ENCODE measurements around the gene BACH2.
"Not testable (repeated sequence)": the region's sequence is repeated elsewhere in the genome, so short reads cannot be mapped to it uniquely, and the experiment has no call there.

BACH2 gene

DNA sequence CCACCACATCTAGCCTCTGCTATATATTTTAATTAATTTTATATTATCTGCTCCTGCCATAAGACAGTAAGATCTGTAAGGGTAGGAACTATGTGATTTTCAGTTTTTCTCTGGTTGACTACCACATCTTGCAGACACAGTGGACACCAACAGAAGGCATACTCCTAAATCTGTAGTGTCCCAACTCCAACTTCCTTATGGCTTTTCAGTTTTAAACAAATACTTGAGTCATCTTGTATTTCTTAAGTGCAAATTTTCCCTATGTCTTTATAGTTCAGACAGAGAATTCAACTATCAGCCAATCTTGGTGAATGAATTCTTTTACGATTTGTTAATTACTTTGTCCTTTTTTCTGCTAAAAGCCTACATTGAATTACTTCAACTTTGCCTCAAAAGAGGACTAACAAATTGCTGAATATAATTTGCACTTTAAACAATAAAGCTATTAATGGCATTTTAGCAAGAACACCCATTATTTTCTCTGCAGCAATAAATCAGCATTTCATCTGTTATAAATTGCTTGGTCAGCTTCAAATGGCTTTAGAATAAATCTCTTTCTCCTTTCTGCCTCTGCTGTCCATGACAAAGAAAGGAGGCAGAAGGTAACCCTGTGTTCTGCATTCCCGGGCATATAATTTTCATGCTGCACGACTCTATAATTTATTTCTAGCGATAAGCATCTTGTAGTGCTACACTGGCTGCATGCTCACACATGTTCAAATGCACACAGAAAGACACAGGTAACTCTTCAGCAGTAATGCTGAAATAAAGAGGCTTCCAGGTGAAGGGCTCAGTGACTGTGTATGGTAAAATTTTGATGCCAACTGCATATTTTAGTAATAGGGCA, 144.8 kb downstream of the BACH2 start:
- DNase-seq = no peak

DNA sequence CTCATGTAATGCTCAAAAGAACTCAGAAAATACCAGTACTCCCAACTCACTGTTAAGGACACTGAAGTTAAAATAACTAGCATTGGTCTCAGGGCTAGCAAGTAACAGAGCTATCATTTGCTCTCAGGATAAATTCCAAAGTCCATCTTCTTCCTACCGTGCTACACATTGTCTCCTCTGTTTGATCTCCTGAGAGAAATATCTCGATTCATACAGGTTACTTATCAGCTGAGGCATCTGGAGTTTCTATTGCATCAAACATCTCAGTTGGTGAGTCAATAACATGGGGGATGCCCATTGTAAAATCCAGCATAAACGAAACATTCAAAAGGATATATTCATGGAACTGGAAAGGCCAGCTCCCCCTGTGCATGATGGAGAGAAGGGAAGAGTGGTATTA, 147.4 kb downstream of the BACH2 start:
- DNase-seq = no peak

DNA sequence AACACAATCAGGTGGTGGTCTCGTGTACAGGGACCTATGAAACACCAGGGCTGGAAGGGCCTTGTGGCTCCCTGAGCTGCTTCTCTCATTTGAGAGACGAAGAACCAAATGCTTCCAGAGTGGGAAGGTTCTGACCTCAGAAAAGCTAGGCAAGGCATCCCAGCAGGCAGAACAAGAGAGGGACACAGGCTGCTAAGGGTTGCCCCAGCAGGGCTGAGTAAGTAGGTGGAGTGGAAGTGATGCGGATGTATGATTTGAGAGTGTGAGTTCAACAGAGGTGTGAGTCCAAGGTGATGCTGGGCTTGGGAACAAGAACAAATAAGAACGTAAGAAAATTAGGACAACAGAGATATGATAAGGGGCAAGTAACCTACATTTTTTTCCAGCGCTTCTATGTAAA, 147.8 kb downstream of the BACH2 start:
- DNase-seq = no peak

DNA sequence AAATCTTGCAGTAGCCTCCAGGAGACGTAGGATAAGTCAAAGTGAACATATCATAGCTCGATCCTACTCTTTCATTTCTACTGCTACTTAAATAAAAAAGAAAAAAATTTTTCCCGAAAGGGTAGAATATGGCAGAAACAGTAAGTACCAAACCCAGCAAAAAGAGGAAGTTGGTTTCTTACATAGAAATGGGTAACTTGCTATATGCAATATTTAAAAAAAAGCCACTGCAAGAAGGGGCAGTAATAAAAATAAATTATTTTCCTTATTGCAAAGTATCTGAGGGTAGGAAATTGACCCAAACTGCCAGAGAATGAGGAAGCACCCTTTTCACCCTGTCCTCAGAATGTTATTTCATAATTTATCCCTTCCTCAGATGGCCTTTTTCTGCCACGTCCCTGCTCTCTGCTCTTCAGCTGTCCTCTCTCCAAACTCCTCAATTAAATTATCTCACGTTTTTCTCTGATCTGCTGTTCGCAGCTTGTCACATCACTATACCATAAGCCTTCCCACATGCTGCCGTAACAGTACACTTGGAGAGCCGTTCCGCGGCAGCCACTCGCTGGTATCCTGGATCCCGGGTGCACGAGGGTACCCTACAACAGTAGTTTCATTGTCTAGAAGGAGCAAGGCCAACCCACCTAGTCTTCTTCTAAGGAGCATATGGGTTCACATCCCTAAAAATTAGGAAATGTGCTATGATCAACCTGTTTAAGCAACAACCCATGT, 149.6 kb downstream of the BACH2 start:
- no peak for DNase-seq

DNA sequence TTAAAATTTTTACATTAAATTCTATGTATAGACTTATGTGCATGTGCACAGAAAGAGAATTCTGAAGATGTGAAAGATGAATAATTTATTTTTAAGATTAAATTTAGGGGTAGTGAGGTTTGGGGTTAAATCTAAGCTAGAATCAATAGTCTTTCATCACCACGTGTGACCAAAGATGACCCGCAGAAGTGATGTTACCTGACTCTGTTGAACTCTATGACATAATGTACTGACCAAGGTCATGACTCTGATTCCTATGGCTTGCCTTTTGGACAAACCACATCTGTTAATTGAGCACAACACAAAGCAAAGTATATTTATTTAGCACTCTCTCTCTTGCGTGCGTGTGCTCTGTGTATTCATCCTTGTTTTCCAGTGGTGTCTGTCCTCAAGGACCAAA, 150.6 kb downstream of the BACH2 start:
- no peak for DNase-seq

DNA sequence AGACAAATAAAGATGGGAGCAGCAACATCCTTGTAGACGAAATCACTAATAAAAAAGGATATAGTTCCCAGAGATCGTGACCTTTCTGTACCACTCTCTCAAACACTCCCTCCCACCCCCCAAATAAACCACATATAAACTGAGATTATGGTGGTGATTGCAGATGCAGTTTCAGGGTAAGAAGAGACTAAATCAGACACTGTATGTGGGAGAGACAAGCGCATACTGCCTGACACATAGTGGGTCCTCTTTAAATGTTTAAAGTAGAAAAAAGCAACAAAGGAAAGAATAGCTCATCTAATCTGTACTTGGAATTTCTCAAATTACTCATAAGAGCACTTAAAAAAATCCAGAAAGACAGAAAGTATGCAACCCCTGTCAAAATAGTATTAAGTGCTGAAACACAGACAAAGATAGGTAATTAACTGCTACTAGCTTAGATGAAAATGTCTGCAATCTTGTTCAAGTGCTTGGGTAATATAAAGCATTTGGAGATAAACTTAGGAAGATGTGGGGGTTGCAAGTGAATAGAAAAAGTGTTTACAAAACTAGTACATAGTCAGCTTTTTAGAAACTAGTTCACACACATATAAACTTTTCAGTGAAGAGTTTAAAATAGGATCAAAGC, 151.6 kb downstream of the BACH2 start:
- no peak for DNase-seq

DNA sequence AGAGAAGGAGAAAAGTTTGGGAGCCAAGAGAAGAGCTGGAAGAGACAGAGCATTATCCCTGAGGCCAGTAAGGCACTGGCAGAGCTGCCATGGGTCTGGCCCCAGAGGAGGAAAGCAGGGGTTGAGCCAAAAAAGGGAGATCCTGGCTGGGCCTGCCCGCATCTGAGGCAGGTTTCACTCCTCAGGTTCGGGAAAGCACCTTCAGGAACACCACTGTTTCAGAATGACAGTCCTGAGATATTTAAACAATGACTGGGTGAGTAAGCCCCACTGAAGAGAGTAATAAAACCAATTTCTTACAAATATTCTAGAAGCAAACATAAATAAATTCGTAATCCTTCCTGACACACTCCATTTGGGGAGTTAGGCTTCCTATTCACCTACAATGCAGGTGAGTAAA, 152.2 kb downstream of the BACH2 start:
- no peak for DNase-seq

DNA sequence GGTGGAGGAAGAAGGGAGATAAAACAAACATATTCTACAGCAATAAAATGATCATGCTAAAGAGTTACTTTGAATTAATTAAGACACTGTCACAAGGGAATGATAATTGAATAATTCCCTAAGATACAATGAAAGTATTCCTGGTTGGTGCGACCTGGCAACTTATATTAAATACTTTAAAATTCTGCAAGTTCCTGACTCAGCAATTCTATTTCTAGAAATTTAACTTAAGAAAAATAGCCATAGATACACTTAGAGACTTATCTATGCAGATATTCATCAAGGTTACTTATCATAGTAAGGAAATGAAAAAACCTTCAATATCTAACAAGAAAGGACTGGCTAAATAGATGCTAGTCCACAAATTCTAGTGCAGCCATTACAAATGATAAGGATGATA, 156.0 kb downstream of the BACH2 start:
- DNase-seq = no peak

DNA sequence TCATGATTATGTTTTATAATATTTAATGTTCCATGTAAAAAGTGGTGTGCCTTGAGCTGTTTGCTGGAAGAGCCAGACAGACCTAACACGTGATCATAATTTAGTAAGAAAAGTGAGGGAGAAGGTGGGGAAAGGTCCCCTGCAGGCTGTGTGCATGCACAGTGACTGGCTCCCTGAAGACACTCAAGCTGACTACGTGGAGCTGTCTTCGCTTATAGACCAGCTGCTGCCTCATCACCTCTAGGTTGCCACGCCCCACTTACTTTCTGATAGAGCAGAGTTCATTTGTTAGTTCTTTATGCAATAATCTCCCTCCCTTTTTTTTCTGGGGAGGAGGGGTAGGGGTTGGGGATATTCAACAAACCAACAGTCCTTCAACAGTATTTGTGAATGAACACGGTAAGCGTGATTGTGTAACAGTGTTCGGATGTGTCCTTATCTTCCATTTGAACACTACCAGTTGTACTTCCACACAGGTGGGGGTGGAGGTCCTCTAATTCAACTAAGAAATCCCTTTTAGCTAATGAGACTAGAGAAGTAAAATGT, 157.3 kb downstream of the BACH2 start:
- no peak for DNase-seq

DNA sequence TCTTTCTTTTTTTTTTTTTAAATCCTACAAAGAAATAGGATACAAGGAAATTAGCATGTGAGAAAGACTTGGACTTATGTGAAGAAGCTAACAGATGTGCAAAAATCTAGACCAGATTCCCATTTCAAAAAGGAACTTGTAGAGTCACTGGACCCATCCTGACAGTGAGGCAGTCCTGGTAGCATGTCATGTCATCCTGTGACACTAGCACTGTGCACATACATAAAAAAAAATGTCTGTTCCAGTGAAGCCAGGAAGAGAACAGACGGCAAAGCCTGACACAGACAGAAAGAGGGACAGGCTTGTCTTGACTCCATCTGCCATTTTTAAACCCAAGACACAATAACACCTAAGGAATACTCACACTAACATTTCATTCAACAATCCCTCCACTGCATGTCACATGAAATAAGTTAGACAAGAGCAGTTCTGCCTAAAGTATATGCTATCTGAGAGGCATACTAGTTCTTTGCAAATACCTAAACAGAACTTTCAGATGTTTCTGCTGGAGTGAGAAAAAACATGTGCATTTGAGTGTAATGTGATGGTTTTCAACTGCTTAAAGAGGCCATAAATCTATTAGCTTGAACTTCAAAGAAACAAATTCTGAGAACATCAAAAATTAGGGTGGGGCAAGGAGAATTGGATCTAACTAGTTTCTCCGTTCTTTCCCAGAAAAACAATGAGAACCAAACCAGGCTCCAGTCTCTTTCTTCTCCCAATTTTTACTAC, 159.6 kb downstream of the BACH2 start:
- no peak for DNase-seq

DNA sequence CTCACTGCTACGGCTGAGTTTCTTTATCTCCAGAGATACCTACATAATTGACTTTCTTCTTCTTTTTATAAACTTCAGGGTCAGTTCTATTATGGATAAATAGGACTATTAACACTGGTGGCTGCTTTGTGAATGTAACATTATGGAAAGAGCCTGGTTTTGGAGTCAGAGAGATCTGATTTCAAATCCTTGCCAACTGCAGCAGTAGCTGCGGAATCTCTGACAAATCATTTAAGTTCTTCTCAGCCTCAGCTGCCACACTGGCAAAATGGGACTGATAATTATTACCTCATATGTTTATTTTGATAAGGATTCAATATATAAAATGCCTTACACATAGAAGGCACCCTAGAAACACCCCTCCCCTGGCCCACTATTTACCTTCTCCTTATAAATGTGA, 160.5 kb downstream of the BACH2 start:
- DNase-seq = no peak

DNA sequence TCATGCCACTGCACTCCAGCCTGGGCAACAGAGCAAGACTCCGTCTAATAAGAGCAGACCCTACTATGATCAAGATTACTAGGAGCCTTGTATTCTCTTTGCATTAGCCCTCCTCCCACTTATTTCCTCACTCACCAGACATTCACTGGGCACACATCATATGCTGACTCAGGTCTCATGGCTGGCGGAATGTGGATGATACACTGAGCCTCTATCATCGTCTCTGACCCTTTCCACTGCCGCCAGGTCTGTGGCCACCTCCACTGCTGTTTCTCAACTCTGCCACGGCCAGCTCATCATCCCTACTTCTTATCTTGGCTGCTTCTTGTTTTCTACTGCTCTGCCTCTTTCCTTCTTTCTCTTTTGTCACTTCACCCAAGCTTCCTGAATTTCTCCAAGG, 161.0 kb downstream of the BACH2 start:
- DNase-seq = no peak

DNA sequence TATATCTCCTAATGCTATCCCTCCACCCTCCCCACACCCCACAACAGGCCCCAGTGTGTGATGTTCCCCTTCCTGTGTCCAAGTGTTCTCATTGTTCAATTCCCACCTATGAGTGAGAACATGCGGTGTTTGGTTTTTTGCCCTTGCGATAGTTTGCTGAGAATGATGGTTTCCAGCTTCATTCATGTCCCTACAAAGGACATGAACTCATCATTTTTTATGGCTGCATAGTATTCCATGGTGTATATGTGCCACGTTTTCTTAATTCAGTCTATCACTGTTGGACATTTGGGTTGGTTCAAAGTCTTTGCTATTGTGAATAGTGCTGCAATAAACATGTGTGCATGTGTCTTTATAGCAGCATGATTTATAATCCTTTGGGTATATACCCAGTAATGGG, 163.0 kb downstream of the BACH2 start:
- DNase-seq = not testable (repeated sequence)

DNA sequence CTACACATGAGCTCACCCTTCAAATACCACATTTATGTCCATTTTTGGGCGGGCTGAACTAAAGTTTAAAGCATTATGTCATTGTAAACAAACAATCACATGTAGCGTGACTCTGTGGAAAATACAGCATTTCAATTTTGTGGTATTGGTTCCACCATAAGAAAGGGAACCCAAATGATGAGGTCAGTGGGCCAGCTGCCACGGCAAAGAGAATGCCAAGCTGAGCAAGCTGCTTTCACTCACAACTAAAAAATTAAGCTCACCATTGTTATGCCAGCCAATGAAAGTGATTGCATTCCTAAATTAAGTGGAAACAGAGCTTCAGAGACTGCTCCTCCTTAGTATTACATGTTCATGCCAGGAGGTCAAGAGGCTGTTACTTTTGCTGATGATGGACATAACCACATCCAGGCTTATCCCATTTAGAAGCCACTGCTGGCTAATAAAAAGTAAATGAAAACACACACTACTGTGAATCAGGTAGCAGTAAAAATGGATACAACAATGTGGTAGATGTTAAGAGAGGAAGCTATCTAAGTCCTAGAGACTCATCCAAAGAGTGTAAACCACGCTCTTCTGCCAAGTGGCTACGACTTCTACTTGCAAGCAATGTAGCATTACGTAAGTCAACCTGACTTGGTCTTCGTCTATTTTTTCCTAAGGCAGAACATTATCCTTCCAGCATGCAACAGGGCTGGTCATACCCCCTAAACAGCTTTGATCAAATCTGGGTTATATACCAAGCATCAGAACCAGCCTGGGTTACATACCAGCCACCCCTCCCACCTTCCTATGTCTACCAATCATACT, 164.8 kb downstream of the BACH2 start:
- no peak for DNase-seq

DNA sequence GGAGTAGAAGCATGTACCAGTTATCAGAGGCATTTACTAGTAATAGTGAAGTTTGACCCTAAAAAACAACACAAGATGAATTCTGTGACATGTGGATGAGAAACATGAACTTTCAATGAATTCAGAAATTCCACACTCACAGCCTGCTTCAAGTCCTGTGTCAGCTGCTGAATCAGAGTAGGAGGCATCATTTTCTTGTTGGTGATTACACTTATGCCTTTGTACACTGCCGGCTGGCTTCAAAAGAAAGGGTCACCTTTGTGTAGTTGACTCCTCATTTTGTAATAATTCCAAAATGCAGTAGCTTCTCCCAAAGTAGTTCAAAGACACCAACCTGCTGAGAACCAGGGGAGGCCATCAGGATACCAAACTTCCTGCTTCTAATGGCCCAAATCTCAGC, 165.5 kb downstream of the BACH2 start:
- DNase-seq = no peak

DNA sequence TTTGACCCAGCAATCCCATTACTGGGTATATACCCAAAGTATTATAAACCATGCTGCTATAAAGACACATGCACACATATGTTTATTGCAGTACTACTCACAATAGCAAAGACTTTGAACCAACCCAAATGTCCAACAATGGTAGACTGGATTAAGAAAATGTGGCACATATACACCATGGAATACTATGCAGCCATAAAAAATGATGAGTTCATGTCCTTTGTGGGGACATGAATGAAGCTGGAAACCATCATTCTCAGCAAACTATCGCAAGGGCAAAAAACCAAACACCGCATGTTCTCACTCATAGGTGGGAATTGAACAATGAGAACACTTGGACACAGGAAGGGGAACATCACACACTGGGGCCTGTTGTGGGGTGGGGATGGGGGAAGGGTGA, 168.0 kb downstream of the BACH2 start:
- DNase-seq = not testable (repeated sequence)

DNA sequence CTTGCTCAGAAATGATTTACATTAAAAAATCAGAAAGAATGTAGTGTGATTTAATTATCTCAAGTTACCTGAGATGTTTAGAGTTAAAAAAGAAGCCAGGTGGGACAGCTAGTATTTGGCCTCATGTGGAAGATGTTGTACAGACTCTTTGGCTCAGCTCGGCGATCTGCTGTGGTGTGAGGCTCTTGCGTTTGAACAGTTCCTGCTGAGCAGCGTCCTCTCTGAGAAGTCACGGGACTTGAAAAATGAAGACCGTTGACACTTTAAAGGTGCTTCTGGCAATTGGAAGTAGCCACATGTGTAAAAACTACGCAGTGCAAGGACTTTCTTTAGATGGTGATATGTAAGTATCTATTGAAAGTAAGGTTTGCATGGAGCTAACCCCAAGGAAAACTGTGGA, 169.0 kb downstream of the BACH2 start:
- DNase-seq = no peak

DNA sequence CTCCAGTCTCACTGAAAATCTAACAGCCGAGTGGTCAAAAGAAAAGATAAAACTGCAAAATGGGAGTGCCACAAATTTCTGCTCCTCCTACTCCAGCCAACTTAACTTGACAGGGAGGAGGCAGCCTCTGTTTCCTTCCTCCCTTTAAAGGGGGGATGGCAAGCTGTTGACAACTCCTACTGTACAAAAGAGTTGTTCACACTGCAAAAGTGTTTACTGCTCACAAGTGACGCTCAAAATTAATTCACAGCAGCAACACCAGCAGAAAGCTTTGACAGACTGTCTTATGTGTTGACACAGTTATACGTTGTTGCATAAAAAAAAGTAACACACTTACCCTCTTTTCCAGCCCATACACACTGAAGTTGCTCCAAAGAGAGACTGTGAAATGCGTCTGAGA, 169.8 kb downstream of the BACH2 start:
- no peak for DNase-seq

DNA sequence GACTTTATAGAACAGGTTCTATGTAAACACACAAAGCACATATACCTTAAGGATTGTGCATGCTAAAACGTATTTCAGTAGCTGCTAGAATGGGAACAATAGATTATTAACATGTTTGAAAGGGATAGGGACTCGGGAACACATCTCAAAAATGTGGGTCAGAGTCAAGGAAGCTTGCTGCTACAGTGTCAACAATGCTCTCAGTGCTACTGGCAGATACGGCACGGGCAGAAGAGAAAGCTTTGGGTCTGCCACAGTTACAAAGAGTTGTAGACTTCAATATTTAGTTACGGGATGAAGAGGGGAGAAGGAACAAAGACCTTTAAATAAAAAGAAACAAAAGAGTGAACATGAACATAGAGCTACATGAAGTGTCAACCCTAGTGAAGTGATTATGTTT, 170.5 kb downstream of the BACH2 start:
- no peak for DNase-seq

DNA sequence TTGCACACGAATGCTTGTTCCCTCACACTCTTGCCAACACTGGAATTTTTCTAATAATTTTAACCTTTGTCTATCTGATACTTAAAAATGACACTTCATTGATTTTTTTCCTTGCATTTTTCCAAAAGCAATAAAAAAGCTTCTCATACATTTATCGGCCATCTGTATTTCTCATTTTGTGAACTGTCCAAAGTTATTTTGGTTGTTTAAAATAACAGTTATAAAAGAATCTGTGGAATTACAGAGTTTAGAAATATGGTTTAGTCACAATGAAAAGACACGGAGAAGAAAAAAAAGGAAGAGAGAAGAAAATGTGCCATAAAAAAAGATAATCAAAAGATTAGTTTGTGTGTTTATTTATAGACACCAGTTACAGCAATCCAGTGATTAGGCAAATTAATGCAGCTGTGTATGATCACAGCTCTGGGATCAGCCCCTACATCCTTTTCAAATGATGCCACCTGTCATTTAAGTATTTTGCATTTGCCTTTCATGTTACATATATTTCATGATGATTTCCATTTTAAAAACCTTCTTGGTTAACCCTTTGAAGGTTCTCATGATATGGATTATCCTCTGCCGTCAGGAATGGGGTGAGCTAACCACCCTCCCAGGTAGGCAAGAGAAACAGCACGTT, 171.7 kb downstream of the BACH2 start:
- no peak for DNase-seq

DNA sequence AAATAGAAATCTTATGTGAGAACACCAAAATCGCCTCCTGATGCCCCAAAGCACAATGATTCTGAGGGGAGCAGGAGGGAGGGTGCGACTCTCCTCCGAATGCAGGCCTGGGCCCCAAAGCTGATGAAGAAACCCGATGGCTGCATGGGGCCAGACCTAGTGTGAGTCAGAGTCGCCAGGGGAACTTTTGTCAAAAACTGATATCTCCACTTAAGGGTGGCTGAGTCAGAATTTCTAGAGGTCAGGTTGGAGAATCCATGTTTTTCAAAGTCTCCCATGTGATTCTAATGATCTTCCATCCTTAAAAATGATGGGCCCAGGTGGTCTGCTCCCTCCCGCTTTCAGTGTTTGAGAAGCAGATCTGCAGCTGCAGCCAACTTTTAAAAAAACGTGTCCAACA, 172.8 kb downstream of the BACH2 start:
- DNase-seq = no peak

DNA sequence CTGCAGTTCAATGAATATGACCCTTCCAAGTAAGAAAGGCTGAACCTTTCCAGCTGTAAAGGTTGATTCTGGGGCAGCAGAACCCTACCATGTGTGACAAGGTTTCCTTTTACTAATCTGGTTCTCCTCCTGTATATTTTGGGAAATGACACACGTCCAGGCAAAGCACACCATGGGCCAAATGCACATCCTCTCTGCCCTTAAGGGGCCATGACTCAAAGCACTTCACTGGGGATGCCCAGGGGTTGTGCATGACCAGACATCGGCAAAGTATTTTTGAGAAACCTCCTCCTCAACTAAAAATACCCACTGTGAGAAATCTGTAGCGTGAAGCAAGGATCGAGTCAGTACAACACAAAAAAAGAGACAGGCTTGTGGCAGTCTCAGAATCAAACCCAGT, 174.7 kb downstream of the BACH2 start:
- DNase-seq = no peak

All from NCI-H1694 treated with DMSO at 0.1 percent for 48 hours (cell line).